OCI-LY7 (cell line): Measurements from ENCODE around the gene TECPR2. TPM values are rescaled to one million over a fixed set of nuclear protein-coding genes. Genes with fewer than 3 reads are reported as not detected.

ENCODE experiments used
- BruUV-seq: library from RNA; stranded (reverse); fragments of 400-500 nt; replicated peaks from 2 replicates; lab custom pipeline; 2021; lab: Mats Ljungman, UMichigan
- CTCF ChIA-PET: fragments of 300-600 bp; sonication (Branson Sonifier 250); formaldehyde crosslinking; loops from one replicate; lab custom pipeline; 2022; ENCODE audit warnings: antibody characterized with exemption; ENCODE audit not compliant: unreplicated experiment; lab: Charles Lee
- POLR2A ChIA-PET: fragments of 300-600 bp; sonication (Branson Sonifier 250); formaldehyde crosslinking; loops from one replicate; lab custom pipeline; 2022; ENCODE audit warnings: antibody characterized with exemption; lab: Charles Lee
- DNase-seq: peaks from one replicate; pipeline ENCODE4 v3.0.0-alpha.2; 2015; ENCODE audit warnings: low spot score
- H2AFZ ChIP-seq: fragments of 200-600 bp; sonication (generic), shearing (Covaris generic); 2 replicates; pipeline ENCODE4 v1.6.1; 2014; ENCODE audit warnings: mild to moderate bottlenecking, antibody characterized with exemption, low read length, moderate library complexity
- H3K27ac ChIP-seq: fragments of 200-600 bp; sonication (generic); 2 replicates; pipeline ENCODE4 v1.5.1; 2014; ENCODE audit warnings: mixed run types, low read depth, mild to moderate bottlenecking, moderate library complexity, low read length, inconsistent platforms; ENCODE audit not compliant: poor library complexity, severe bottlenecking
- H3K36me3 ChIP-seq: fragments of 200-600 bp; sonication (generic); 2 replicates; pipeline ENCODE4 v1.6.1; 2014; ENCODE audit warnings: mild to moderate bottlenecking, antibody characterized with exemption, low read length, moderate library complexity, mixed read lengths; ENCODE audit not compliant: insufficient read depth
- H3K4me1 ChIP-seq: fragments of 200-600 bp; sonication (generic); 2 replicates; pipeline ENCODE4 v1.5.1; 2014; ENCODE audit warnings: mild to moderate bottlenecking, low read length; ENCODE audit not compliant: insufficient read depth, poor library complexity, severe bottlenecking
- H3K4me2 ChIP-seq: fragments of 200-600 bp; sonication (generic); 2 replicates; pipeline ENCODE4 v1.6.1; 2014; ENCODE audit warnings: mild to moderate bottlenecking, low read length
- H3K4me3 ChIP-seq: fragments of 200-600 bp; sonication (generic); 2 replicates; pipeline ENCODE4 v1.5.1; 2014; ENCODE audit warnings: mild to moderate bottlenecking, low read depth, low read length; ENCODE audit not compliant: poor library complexity, severe bottlenecking
- H3K79me2 ChIP-seq: fragments of 200-600 bp; sonication (generic); 2 replicates; pipeline ENCODE4 v1.6.1; 2016; ENCODE audit warnings: low read depth, mild to moderate bottlenecking, low read length, moderate library complexity, mixed read lengths; ENCODE audit not compliant: insufficient read depth
- H3K9me2 ChIP-seq: fragments of 200-600 bp; sonication (generic); 2 replicates; pipeline ENCODE4 v1.6.1; 2016; ENCODE audit warnings: mild to moderate bottlenecking, low read length, mixed read lengths; ENCODE audit not compliant: insufficient read depth
- H3K9me3 ChIP-seq: fragments of 200-600 bp; sonication (generic); 2 replicates; pipeline ENCODE4 v1.6.1; 2014; ENCODE audit warnings: mild to moderate bottlenecking, mixed run types, low read length, mixed read lengths
- H4K20me1 ChIP-seq: fragments of 200-600 bp; sonication (generic); 2 replicates; pipeline ENCODE4 v1.6.1; 2014; ENCODE audit warnings: mild to moderate bottlenecking, antibody characterized with exemption, low read length, moderate library complexity, mixed read lengths; ENCODE audit not compliant: insufficient read depth
- CTCF ChIP-seq: fragments of 200-600 bp; sonication (generic); conservative IDR thresholded peaks from 2 replicates; pipeline ENCODE4 v1.5.1; 2014; ENCODE audit warnings: mild to moderate bottlenecking, antibody characterized with exemption, low read length, moderate library complexity, mixed read lengths
- EZH2phosphoT487 ChIP-seq: fragments of 200-600 bp; sonication (generic); IDR thresholded peaks from 2 replicates; pipeline ENCODE4 v1.6.1; 2018; ENCODE audit warnings: low read depth, borderline replicate concordance, mild to moderate bottlenecking, mixed run types, antibody characterized with exemption, low read length, moderate library complexity, mixed read lengths
- intact Hi-C: fragments of 100-400 bp; cut with micrococcal nuclease; formaldehyde crosslinking; loops from one replicate; pipeline ENCODE4 v1.10.0; 2022; ENCODE audit not compliant: unreplicated experiment
- total RNA-seq, 2 experiments: library from RNA; depleted of rRNA in 1 of 2; stranded (reverse); fragments of >200 nt in 1 of 2; shearing (Covaris generic) in 1 of 2; gene quantifications; 2 replicates each; pipeline ENCODE4 v1.2.3, GENCODE V29; 2014 to 2022

Gene TECPR2
- total RNA-seq, 2 experiments from 2014 or later = 5.3 to 12.7 TPM

- Histone ChIP-seq H3K36me3 (no peaks in the 10 kb centered on the region), H4K20me1 (no peaks in the 10 kb centered on the region), H3K79me2 (no peaks in the 10 kb centered on the region), H3K4me3 (no peak overlapping the region), H3K9me2 (no peaks in the 10 kb centered on the region), H3K4me2 (no peak overlapping the region), H3K9me3 (no peaks in the 10 kb centered on the region), H3K27ac (no peak overlapping the region), H3K4me1 (no peaks in the 10 kb centered on the region), H2AFZ (no peak overlapping the region)
- CTCF ChIA-PET = no interaction called here
- no peak for DNase-seq
- TF ChIP-seq EZH2phosphoT487 = no peak
- no peak for TF ChIP-seq CTCF
- BruUV-seq = no TSS peak
- intact Hi-C loops = no loop called here
- POLR2A ChIA-PET = no interaction called here
Observed at GRCh38 chr14:102479107-102479506, 116.4 kb downstream of the TECPR2 start.

GRCh38 chr14:102479777-102480176, 117.0 kb downstream of the TECPR2 start:
- Histone ChIP-seq H2AFZ (no peak overlapping the region), H3K36me3 (no peaks in the 10 kb centered on the region), H3K4me2 (no peak overlapping the region)

GRCh38 chr14:102481371-102481770, 118.6 kb downstream of the TECPR2 start:
- H2AFZ ChIP-seq = no peak overlapping the region
- no peaks in the 10 kb centered on the region for H3K79me2 ChIP-seq
- no TSS peak for BruUV-seq
- no peaks in the 10 kb centered on the region for H3K36me3 ChIP-seq
- H3K27ac ChIP-seq = no peak overlapping the region
- no peaks in the 10 kb centered on the region for H3K9me2 ChIP-seq
- TF ChIP-seq CTCF = no peak
- no peak for TF ChIP-seq EZH2phosphoT487
- ChIA-PET POLR2A (interaction anchor here (0.6 kb wide), 1 partner anchor 55 kb away, joined by 3 read pairs; no protein-coding TSS in a partner anchor), CTCF (no interaction called here)
- H4K20me1 ChIP-seq = no peaks in the 10 kb centered on the region
- H3K9me3 ChIP-seq = no peaks in the 10 kb centered on the region
- no peak overlapping the region for H3K4me3 ChIP-seq
- H3K4me1 ChIP-seq = no peaks in the 10 kb centered on the region
- intact Hi-C loops = no loop called here
- DNase-seq = no peak
- no peak overlapping the region for H3K4me2 ChIP-seq

More at GRCh38 chr14:102479777-102480176, 117.0 kb downstream of the TECPR2 start:
- Histone ChIP-seq H3K4me3 (no peak overlapping the region), H3K4me1 (no peaks in the 10 kb centered on the region), H3K9me3 (no peaks in the 10 kb centered on the region), H3K79me2 (no peaks in the 10 kb centered on the region), H3K27ac (no peak overlapping the region), H3K9me2 (no peaks in the 10 kb centered on the region), H4K20me1 (no peaks in the 10 kb centered on the region)
- no peak for TF ChIP-seq CTCF
- no peak for TF ChIP-seq EZH2phosphoT487
- no peak for DNase-seq
- no TSS peak for BruUV-seq
- POLR2A ChIA-PET = no interaction called here
- intact Hi-C loops = no loop called here
- CTCF ChIA-PET = no interaction called here
